ENCODE measurements around the gene MRPL53. TPM values are rescaled to one million over a fixed set of nuclear protein-coding genes. Genes with fewer than 3 reads are reported as not detected.
A peak's percentile ranks its signal among the peaks of the same experiment; 100 is the strongest.

MRPL53 gene
- total and polyA plus RNA-seq, 2 of the 13 experiments (the other 11 are each of a cell fraction or from before 2014, with no cell fraction given), result 34.3 to 51.9 TPM

GRCh38 chr2:74472086-74472944, at the start of gene MRPL53 (continued):
- TF ChIP-seq ZNF280D (CRISPR knock-in tag; IDR thresholded peaks at IDR 0.05) (peak; percentile 96; the same call in 1 of the 2 replicates), AGO1 (IDR thresholded peaks at IDR 0.05; ENCODE audit: low read depth, low read length, poor library complexity, severe bottlenecking) (peak; percentile 99), REPIN1 (CRISPR knock-in tag; IDR thresholded peaks at IDR 0.05; ENCODE audit: borderline replicate concordance, low read depth) (peak; percentile 98), ATRX (CRISPR knock-in tag; IDR thresholded peaks at IDR 0.05; ENCODE audit: borderline replicate concordance) (no peak), ZNF816 (CRISPR knock-in tag; IDR thresholded peaks at IDR 0.05; ENCODE audit: borderline replicate concordance) (0 out of 2 replicates have a peak, but pooled peaks have one; percentile 80), IKZF4 (CRISPR knock-in tag; IDR thresholded peaks at IDR 0.05; ENCODE audit: borderline replicate concordance, low read depth, not compliant biosample characterization) (peak; percentile 90)
- TF ChIP-seq, protein P1, sequence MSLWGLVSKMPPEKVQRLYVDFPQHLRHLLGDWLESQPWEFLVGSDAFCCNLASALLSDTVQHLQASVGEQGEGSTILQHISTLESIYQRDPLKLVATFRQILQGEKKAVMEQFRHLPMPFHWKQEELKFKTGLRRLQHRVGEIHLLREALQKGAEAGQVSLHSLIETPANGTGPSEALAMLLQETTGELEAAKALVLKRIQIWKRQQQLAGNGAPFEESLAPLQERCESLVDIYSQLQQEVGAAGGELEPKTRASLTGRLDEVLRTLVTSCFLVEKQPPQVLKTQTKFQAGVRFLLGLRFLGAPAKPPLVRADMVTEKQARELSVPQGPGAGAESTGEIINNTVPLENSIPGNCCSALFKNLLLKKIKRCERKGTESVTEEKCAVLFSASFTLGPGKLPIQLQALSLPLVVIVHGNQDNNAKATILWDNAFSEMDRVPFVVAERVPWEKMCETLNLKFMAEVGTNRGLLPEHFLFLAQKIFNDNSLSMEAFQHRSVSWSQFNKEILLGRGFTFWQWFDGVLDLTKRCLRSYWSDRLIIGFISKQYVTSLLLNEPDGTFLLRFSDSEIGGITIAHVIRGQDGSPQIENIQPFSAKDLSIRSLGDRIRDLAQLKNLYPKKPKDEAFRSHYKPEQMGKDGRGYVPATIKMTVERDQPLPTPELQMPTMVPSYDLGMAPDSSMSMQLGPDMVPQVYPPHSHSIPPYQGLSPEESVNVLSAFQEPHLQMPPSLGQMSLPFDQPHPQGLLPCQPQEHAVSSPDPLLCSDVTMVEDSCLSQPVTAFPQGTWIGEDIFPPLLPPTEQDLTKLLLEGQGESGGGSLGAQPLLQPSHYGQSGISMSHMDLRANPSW (CRISPR knock-in tag; IDR thresholded peaks at IDR 0.05; ENCODE audit: borderline replicate concordance), result peak; percentile 95; the same call in 1 of the 2 replicates
- TF ChIP-seq, protein P2, sequence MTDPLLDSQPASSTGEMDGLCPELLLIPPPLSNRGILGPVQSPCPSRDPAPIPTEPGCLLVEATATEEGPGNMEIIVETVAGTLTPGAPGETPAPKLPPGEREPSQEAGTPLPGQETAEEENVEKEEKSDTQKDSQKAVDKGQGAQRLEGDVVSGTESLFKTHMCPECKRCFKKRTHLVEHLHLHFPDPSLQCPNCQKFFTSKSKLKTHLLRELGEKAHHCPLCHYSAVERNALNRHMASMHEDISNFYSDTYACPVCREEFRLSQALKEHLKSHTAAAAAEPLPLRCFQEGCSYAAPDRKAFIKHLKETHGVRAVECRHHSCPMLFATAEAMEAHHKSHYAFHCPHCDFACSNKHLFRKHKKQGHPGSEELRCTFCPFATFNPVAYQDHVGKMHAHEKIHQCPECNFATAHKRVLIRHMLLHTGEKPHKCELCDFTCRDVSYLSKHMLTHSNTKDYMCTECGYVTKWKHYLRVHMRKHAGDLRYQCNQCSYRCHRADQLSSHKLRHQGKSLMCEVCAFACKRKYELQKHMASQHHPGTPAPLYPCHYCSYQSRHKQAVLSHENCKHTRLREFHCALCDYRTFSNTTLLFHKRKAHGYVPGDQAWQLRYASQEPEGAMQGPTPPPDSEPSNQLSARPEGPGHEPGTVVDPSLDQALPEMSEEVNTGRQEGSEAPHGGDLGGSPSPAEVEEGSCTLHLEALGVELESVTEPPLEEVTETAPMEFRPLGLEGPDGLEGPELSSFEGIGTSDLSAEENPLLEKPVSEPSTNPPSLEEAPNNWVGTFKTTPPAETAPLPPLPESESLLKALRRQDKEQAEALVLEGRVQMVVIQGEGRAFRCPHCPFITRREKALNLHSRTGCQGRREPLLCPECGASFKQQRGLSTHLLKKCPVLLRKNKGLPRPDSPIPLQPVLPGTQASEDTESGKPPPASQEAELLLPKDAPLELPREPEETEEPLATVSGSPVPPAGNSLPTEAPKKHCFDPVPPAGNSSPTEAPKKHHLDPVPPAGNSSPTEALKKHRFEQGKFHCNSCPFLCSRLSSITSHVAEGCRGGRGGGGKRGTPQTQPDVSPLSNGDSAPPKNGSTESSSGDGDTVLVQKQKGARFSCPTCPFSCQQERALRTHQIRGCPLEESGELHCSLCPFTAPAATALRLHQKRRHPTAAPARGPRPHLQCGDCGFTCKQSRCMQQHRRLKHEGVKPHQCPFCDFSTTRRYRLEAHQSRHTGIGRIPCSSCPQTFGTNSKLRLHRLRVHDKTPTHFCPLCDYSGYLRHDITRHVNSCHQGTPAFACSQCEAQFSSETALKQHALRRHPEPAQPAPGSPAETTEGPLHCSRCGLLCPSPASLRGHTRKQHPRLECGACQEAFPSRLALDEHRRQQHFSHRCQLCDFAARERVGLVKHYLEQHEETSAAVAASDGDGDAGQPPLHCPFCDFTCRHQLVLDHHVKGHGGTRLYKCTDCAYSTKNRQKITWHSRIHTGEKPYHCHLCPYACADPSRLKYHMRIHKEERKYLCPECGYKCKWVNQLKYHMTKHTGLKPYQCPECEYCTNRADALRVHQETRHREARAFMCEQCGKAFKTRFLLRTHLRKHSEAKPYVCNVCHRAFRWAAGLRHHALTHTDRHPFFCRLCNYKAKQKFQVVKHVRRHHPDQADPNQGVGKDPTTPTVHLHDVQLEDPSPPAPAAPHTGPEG (CRISPR knock-in tag; IDR thresholded peaks at IDR 0.05), result peak; percentile 94

Measured in HepG2 (cell line).